ENCODE data around the gene PSMB7.

The PSMB7 gene

GRCh38 chr9:124450931-124451661 lies 35.9 kb upstream of the PSMB7 start:
- TF ChIP-seq CTCF (conservative IDR thresholded peaks at IDR 0.05) (no peak), ZFX (IDR thresholded peaks at IDR 0.05) (no peak)
- no peak overlapping the region for H3K27ac ChIP-seq

GRCh38 chr9:124450241-124450924 lies 35.1 kb upstream of the PSMB7 start, which contains the start of gene ADGRD2:
Gene ADGRD2 (plus strand): TSS chr9:124450451. CDS start chr9:124451667, 1,216 bp downstream.
- no peak within 1 kb of the TSS for H3K27ac ChIP-seq
- TF ChIP-seq CTCF (conservative IDR thresholded peaks at IDR 0.05) (no peak), ZFX (IDR thresholded peaks at IDR 0.05) (no peak)

- TF ChIP-seq ZFX (IDR thresholded peaks at IDR 0.05) (no peak), CTCF (conservative IDR thresholded peaks at IDR 0.05) (no peak)
- H3K27ac ChIP-seq = no peak overlapping the region
Observed at GRCh38 chr9:124449381-124450151, 34.3 kb upstream of the PSMB7 start.

DNA sequence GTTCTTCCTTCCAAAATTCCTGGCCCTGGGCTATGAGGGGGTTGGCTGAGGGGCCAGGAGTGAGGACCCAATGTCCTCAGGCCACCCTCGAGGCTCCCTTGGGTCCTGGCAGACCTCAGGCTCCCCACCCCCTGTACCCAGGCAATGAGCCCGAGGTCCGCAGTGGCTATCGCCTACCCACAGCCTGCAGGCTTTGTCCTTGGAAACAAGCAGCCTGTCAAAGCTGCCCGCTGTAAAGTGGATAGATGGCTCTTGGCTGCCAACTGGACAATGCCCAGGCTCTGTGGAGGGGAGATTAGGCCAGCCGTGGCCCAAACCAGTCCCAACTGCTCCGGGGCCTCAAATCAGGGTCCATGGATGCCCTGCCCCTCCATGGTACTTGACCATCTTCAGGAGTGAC lies 32.8 kb upstream of the PSMB7 start:
- no peak overlapping the region for H3K27ac ChIP-seq
- TF ChIP-seq CTCF (conservative IDR thresholded peaks at IDR 0.05) = no peak
- TF ChIP-seq ZFX (IDR thresholded peaks at IDR 0.05) = no peak

DNA sequence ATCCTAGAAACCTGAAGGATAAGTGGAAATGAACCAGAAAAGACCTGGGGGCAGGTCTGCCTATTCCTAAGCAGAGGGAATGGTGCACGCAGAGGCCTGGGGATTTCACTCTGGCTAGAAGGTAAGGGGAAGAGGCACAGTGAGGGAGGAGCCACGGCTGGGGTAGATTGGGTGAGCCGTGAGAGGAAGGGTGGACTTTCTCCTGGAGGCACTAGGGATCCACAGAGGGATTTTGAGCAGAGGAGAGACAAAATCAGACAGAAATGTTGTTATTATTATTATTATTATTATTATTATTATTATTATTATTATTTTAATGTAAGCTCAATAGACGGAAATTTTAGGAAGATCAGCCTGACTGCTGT lies 32.0 kb upstream of the PSMB7 start:
- no peak for TF ChIP-seq CTCF (conservative IDR thresholded peaks at IDR 0.05)
- TF ChIP-seq ZFX (IDR thresholded peaks at IDR 0.05) = no peak

GRCh38 chr9:124444166-124444565 lies 28.9 kb upstream of the PSMB7 start:
- no peak overlapping the region for H3K27ac ChIP-seq

More for the DNA sequence above, 32.0 kb upstream of the PSMB7 start:
- H3K27ac ChIP-seq = no peak overlapping the region

More at GRCh38 chr9:124444166-124444565, 28.9 kb upstream of the PSMB7 start:
- TF ChIP-seq ZFX (IDR thresholded peaks at IDR 0.05) (no peak), CTCF (conservative IDR thresholded peaks at IDR 0.05) (no peak)
